ENCODE data around the gene NME3. TPM values are rescaled to one million over a fixed set of nuclear protein-coding genes. Genes with fewer than 3 reads are reported as not detected.

Gene NME3
- total and polyA plus RNA-seq, 9 of the 15 experiments (the other 6 are each of a cell fraction or from before 2014, with no cell fraction given), result 0.68 to 76.3 (median 11.5) TPM

DNA sequence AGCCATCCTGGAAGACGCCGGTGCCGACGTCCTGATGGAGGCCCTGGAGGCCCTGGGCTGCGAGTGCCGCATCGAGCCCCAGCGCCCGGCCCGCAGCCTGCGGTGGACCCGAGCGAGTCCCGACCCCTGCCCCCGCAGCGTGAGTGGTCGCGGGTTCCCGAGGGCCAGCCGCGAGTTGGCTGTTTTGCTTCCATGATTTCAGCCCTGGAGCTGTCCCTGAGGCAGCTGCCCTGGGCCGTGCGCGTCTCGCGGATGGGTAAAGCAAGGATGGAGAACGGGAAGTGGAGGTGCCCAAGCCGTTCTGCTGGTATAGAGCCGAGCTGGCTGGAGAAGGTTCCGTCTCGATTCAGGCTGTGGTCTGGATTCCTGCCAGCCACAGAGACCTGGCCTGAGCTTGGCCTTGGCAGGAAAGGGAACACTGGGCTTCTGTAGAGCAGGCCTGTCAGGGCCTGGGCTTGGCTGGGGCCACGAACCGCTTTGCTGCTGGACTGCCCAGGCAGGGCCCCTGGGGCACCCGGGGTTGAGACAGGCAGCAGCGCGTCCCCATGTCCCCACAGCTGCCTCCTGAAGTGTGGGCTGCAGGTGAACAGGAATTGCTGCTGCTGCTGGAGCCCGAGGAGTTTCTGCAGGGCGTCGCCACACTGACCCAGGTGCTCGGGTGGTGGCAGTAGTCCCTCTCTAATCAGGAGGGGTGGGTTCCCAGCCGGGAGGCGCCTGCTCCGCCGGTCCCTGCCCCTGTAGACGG lies 2.5 kb upstream of the NME3 start (continued):
- TF ChIP-seq, protein P1, sequence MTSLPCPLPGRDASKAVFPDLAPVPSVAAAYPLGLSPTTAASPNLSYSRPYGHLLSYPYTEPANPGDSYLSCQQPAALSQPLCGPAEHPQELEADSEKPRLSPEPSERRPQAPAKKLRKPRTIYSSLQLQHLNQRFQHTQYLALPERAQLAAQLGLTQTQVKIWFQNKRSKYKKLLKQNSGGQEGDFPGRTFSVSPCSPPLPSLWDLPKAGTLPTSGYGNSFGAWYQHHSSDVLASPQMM (CRISPR knock-in tag; IDR thresholded peaks at IDR 0.05), result no peak
- TF ChIP-seq, protein P2, sequence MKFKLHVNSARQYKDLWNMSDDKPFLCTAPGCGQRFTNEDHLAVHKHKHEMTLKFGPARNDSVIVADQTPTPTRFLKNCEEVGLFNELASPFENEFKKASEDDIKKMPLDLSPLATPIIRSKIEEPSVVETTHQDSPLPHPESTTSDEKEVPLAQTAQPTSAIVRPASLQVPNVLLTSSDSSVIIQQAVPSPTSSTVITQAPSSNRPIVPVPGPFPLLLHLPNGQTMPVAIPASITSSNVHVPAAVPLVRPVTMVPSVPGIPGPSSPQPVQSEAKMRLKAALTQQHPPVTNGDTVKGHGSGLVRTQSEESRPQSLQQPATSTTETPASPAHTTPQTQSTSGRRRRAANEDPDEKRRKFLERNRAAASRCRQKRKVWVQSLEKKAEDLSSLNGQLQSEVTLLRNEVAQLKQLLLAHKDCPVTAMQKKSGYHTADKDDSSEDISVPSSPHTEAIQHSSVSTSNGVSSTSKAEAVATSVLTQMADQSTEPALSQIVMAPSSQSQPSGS (CRISPR knock-in tag; IDR thresholded peaks at IDR 0.05), result no peak

DNA sequence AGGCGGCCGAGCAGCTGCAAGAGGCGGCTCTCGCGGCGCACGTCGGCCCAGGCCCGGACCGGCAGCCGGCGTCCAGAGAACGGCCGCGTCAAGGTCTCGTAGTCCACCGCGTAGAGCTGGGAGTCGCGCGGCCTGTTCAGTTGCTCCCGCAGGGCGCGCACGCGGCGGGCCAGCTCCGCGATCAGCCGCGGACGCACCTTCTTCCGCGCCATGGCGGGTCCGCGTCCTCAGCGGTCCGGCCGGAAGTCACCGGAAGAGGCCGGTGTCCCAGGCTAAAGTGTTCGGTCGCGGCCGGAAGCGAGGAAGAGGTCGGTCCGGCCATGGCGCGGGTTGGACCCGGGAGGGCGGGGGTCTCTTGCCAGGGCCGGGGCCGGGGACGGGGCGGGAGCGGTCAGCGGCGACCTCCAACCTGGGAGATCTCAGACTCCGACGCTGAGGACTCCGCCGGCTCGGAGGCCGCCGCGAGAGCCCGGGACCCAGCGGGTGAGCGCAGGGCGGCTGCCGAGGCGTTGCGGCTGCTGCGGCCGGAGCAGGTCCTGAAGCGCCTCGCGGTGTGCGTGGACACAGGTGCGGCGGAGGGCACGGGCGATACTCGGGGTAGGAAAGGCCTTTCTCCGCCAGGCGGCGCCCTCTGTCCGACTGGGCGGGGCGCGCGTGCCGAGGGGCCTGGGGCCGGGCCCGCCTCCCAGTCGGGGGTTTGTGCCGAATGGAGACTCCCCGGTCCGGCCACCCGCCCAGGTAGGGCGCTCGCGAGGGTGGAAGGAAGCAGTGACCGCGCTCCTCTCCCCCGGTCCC lies 1.8 kb upstream of the NME3 start, which contains the start of gene MRPS34:
Gene MRPS34, minus strand, starts transcription at position 227 of the 795 bp plus-strand sequence. Its CDS starts 15 bp downstream, at position 212.
- peak within 1 kb of the TSS; percentile 93 to 95 for H3K9ac ChIP-seq (ENCODE audit: insufficient read depth in 1 of 2, low read depth in 2 of 2, low read length in 2 of 2)
- no peaks in the 10 kb centered on the region for H3K27me3 ChIP-seq (ENCODE audit: control insufficient read depth in 2 of 2, insufficient read depth in 2 of 2, low read length in 2 of 2)
- CTCF ChIA-PET (ENCODE audit: low intra/inter-chr PET ratio), result interaction anchor here (0.5 to 2.6 kb wide), 5 partner anchors 40 to 1095 kb away, joined by 3 to 8 read pairs (median 3); partner anchors contain the start of gene MAPK8IP3
- H3K27ac ChIP-seq (ENCODE audit: extremely low read depth, low read depth, low read length), result peak within 1 kb of the TSS; percentile 96
- peaks cover 69% of the 10 kb centered on the region; the same call in 2 of the 3 replicates for H3K36me3 ChIP-seq (ENCODE audit: control insufficient read depth, insufficient read depth, low read length)
- peaks cover 51% of the 10 kb centered on the region for H3K79me2 ChIP-seq (ENCODE audit: control insufficient read depth, insufficient read depth, low read length)
- H3K9me3 ChIP-seq (replicated peaks; ENCODE audit: control insufficient read depth, insufficient read depth, low read depth, low read length), result no peaks in the 10 kb centered on the region
- H2AFZ ChIP-seq (ENCODE audit: low read depth, low read length), result peak within 1 kb of the TSS; percentile 81
- intact Hi-C loops (cut with micrococcal nuclease), result no loop called here
- H3K4me3 ChIP-seq, result peak within 1 kb of the TSS; percentile 96
- POLR2A ChIA-PET, result interaction anchor here (0.6 to 4.3 kb wide), 10 partner anchors 7 to 394 kb away, joined by 3 to 35 read pairs (median 4); partner anchors contain the start of genes FAHD1, HAGH, MSRB1 and NUBP2
- H4K20me1 ChIP-seq (replicated peaks; ENCODE audit: control insufficient read depth, insufficient read depth, low read length), result peaks cover 8% of the 10 kb centered on the region; the same call in 1 of the 2 replicates
- H3K4me2 ChIP-seq (ENCODE audit: insufficient read depth, low read length), result peak within 1 kb of the TSS; percentile 98
- in situ Hi-C loops (cut with MboI), result no loop called here
- BruUV-seq (replicated peaks), result TSS peak; percentile 35
- 2% methylated on average over 50 of the region's 108 CpGs for WGBS (ENCODE audit: insufficient coverage, low coverage, missing lambda C conversion rate)
- H3K9me1 ChIP-seq (ENCODE audit: control insufficient read depth, insufficient read depth, low read length), result peaks cover 2% of the 10 kb centered on the region
- DNase-seq (ENCODE audit: extremely low read depth in 1 of 4, low spot score in 3 of 4) (peak; percentile 76 to 93 (median 82)), ATAC-seq (peak; percentile 75), FAIRE-seq (peak; percentile 80)
- H3K4me1 ChIP-seq (replicated peaks in 1 of 2; ENCODE audit: control insufficient read depth in 2 of 2, insufficient read depth in 2 of 2, low read length in 2 of 2), result peaks cover 20 to 97% of the 10 kb centered on the region in 2 experiments; a peak in 4 of 5 replicates
- TF ChIP-seq, protein P3, sequence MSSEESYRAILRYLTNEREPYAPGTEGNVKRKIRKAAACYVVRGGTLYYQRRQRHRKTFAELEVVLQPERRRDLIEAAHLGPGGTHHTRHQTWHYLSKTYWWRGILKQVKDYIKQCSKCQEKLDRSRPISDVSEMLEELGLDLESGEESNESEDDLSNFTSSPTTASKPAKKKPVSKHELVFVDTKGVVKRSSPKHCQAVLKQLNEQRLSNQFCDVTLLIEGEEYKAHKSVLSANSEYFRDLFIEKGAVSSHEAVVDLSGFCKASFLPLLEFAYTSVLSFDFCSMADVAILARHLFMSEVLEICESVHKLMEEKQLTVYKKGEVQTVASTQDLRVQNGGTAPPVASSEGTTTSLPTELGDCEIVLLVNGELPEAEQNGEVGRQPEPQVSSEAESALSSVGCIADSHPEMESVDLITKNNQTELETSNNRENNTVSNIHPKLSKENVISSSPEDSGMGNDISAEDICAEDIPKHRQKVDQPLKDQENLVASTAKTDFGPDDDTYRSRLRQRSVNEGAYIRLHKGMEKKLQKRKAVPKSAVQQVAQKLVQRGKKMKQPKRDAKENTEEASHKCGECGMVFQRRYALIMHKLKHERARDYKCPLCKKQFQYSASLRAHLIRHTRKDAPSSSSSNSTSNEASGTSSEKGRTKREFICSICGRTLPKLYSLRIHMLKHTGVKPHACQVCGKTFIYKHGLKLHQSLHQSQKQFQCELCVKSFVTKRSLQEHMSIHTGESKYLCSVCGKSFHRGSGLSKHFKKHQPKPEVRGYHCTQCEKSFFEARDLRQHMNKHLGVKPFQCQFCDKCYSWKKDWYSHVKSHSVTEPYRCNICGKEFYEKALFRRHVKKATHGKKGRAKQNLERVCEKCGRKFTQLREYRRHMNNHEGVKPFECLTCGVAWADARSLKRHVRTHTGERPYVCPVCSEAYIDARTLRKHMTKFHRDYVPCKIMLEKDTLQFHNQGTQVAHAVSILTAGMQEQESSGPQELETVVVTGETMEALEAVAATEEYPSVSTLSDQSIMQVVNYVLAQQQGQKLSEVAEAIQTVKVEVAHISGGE (CRISPR knock-in tag; IDR thresholded peaks at IDR 0.05), result peak; percentile 97 to 100 (median 99)
- TF ChIP-seq DPF2 (IDR thresholded peaks at IDR 0.05), result no peak
- TF ChIP-seq ASH1L (IDR thresholded peaks at IDR 0.05; ENCODE audit: borderline replicate concordance, low read depth, partially characterized antibody), result no peak
- no peak; the same call in 1 of the 2 replicates for TF ChIP-seq ZNF121 (CRISPR knock-in tag; conservative IDR thresholded peaks at IDR 0.05)
- TF ChIP-seq KAT8 (IDR thresholded peaks at IDR 0.05; ENCODE audit: low read depth), result no peak
- no peak for TF ChIP-seq TAL1 (IDR thresholded peaks at IDR 0.05)
- TF ChIP-seq, protein P4, sequence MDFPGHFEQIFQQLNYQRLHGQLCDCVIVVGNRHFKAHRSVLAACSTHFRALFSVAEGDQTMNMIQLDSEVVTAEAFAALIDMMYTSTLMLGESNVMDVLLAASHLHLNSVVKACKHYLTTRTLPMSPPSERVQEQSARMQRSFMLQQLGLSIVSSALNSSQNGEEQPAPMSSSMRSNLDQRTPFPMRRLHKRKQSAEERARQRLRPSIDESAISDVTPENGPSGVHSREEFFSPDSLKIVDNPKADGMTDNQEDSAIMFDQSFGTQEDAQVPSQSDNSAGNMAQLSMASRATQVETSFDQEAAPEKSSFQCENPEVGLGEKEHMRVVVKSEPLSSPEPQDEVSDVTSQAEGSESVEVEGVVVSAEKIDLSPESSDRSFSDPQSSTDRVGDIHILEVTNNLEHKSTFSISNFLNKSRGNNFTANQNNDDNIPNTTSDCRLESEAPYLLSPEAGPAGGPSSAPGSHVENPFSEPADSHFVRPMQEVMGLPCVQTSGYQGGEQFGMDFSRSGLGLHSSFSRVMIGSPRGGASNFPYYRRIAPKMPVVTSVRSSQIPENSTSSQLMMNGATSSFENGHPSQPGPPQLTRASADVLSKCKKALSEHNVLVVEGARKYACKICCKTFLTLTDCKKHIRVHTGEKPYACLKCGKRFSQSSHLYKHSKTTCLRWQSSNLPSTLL (IDR thresholded peaks at IDR 0.05), result no peak
- no peak for TF ChIP-seq NCOR1 (IDR thresholded peaks at IDR 0.05)
